GM19043 (cell line): ENCODE measurements around the gene TM9SF1.
"Not testable (repeated sequence)": the region's sequence is repeated elsewhere in the genome, so short reads cannot be mapped to it uniquely, and the experiment has no call there.

Experiments
- ATAC-seq: cut with Tn5 transposase; IDR thresholded peaks from one replicate; pipeline ENCODE4 v1.9.1; 2021; ENCODE audit warnings: low read depth; ENCODE audit not compliant: unreplicated experiment

Gene TM9SF1

GRCh38 chr14:24228902-24229301 is 33.7 kb upstream of the TM9SF1 start:
- no peak for ATAC-seq

- ATAC-seq: no peak
Observed at GRCh38 chr14:24226473-24226872, 31.2 kb upstream of the TM9SF1 start.

- no peak for ATAC-seq
Observed at GRCh38 chr14:24224618-24225071, 29.4 kb upstream of the TM9SF1 start.

GRCh38 chr14:24222987-24223386 is 27.7 kb upstream of the TM9SF1 start:
- not testable (repeated sequence) for ATAC-seq

GRCh38 chr14:24219521-24219920 is 24.3 kb upstream of the TM9SF1 start:
- no peak for ATAC-seq

- no peak for ATAC-seq
Observed at GRCh38 chr14:24219080-24219479, 23.8 kb upstream of the TM9SF1 start.

- not testable (repeated sequence) for ATAC-seq
Observed at GRCh38 chr14:24216876-24217275, 21.6 kb upstream of the TM9SF1 start.

GRCh38 chr14:24216345-24216699 is 21.1 kb upstream of the TM9SF1 start:
- ATAC-seq: no peak

GRCh38 chr14:24215495-24216344 is 20.5 kb upstream of the TM9SF1 start, which contains the start of gene MDP1:
Gene MDP1 (minus strand): TSS chr14:24216066. CDS start chr14:24215955, 111 bp downstream.
- ATAC-seq: peak; percentile 60

- no peak for ATAC-seq
Observed at GRCh38 chr14:24213866-24214662, 18.8 kb upstream of the TM9SF1 start.

- ATAC-seq: peak; percentile 71
Observed at GRCh38 chr14:24212924-24213865, 18.0 kb upstream of the TM9SF1 start, which contains the start of gene CHMP4A. Gene CHMP4A (minus strand): TSS chr14:24213488. CDS start chr14:24213439, 49 bp downstream.

- ATAC-seq: no peak
Observed at GRCh38 chr14:24211311-24211710, 16.1 kb upstream of the TM9SF1 start.

GRCh38 chr14:24207625-24208024 is 12.4 kb upstream of the TM9SF1 start:
- ATAC-seq: no peak

GRCh38 chr14:24207104-24207551 is 11.9 kb upstream of the TM9SF1 start:
- no peak for ATAC-seq

GRCh38 chr14:24206260-24207103 is 11.2 kb upstream of the TM9SF1 start:
- ATAC-seq: no peak

- ATAC-seq: no peak
Observed at GRCh38 chr14:24204163-24205146, 9.2 kb upstream of the TM9SF1 start.

GRCh38 chr14:24203249-24203886 is 8.1 kb upstream of the TM9SF1 start:
- ATAC-seq: not testable (repeated sequence)

- not testable (repeated sequence) for ATAC-seq
Observed at GRCh38 chr14:24202538-24202937, 7.3 kb upstream of the TM9SF1 start.
